Activated naive CD8-positive, alpha-beta T cell (primary cell): Measurements from ENCODE around the gene NAB1.

Experiments used
- H3K27ac Mint-ChIP-seq: one replicate; pipeline ENCODE4 v1.8.0; 2021; ENCODE audit warnings: mixed read lengths
- H3K27me3 Mint-ChIP-seq: one replicate; pipeline ENCODE4 v1.8.0; 2021; ENCODE audit warnings: mixed read lengths
- H3K36me3 Mint-ChIP-seq: one replicate; pipeline ENCODE4 v1.8.0; 2021; ENCODE audit warnings: mixed read lengths
- H3K4me1 Mint-ChIP-seq: one replicate; pipeline ENCODE4 v1.8.0; 2021; ENCODE audit warnings: low read depth, mixed read lengths
- H3K4me3 Mint-ChIP-seq: one replicate; pipeline ENCODE4 v1.8.0; 2021; ENCODE audit warnings: mild to moderate bottlenecking, mixed read lengths
- H3K9me3 Mint-ChIP-seq: one replicate; pipeline ENCODE4 v1.8.0; 2021; ENCODE audit warnings: low read depth, mixed read lengths

NAB1 gene

DNA sequence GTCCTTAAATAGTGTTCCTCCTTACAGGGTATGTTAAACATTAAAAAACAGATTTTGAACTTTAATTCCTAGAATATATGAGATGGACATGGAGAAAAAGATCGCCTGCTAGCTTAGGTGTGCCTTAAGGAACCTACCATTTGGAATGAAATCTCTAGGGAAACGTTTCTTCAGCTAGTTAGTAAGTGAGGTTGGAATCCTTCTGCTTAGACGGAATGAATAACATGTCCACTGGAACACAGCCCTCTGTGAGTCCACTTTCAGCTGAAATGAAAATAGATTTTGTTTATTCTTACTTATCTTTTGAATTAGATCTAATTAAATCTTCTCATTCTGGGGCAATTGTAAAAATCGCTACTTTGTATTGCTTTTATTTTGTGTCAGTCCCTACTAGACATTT is 28.4 kb downstream of the NAB1 start:
- Mint-ChIP-seq H3K9me3 (no peaks in the 10 kb centered on the region), H3K27me3 (no peaks in the 10 kb centered on the region), H3K27ac (peak overlapping the region; percentile 48), H3K36me3 (peaks cover 20% of the 10 kb centered on the region), H3K4me1 (peaks cover 64% of the 10 kb centered on the region), H3K4me3 (no peak overlapping the region)

DNA sequence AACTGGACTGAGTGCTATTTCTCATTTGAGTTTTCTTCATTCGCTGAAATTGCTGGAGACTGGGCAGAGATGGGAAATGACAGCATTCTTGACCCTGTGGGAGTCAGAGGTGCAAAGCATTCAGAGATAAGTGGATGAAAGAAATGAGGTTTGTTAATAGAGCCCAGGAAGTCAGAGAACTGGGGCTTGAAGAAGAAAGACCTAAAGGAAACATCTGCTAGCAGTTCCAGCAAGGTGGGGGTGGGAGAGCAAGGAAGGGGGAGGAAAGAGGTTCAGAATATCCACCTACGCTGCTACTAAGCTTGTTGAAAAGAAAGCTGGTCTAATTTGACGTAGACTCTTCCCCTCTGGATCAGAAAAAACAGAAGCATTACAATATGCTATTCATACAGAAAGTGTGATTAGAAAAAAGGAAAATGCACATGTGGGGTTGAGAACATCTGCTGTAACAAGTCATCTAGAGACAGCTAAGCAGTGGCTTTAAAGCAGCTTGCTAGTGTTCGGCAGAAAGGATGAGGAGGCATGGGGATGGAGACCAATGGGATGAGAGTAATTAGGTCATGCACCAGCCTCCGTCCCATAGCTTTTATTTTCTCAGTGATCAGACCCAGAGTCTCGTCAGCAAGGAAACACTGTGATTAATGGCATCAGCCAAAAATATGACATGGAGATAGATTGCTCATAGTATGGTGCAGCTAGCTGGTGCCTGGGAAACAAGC is 29.7 kb downstream of the NAB1 start:
- Mint-ChIP-seq H3K27me3 (no peaks in the 10 kb centered on the region), H3K36me3 (peaks cover 16% of the 10 kb centered on the region), H3K4me3 (peak overlapping the region; percentile 44), H3K27ac (peak overlapping the region; percentile 86), H3K4me1 (peaks cover 58% of the 10 kb centered on the region), H3K9me3 (no peaks in the 10 kb centered on the region)

DNA sequence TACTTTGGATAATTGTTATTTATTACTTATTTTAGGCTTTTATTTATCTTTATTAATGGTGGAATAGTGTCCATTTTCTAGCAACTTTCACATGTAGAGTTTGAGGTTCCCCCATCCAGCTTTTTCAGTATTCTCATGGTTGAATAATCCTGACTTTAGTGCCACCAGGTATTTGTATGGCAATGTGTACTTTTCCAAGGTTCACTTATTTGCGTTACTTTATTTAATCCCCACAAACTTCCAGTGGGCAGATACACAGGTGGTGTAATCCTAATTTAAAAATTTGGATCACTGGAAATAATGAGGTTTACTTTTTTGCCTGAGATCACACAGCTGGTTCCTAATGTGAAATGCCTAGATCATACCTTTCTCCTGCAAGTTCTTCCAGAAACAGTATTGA is 30.5 kb downstream of the NAB1 start:
- H3K4me3 Mint-ChIP-seq = no peak overlapping the region
- peaks cover 13% of the 10 kb centered on the region for H3K36me3 Mint-ChIP-seq
- H3K27ac Mint-ChIP-seq = peak overlapping the region; percentile 86
- H3K27me3 Mint-ChIP-seq = no peaks in the 10 kb centered on the region
- peaks cover 50% of the 10 kb centered on the region for H3K4me1 Mint-ChIP-seq
- H3K9me3 Mint-ChIP-seq = no peaks in the 10 kb centered on the region

DNA sequence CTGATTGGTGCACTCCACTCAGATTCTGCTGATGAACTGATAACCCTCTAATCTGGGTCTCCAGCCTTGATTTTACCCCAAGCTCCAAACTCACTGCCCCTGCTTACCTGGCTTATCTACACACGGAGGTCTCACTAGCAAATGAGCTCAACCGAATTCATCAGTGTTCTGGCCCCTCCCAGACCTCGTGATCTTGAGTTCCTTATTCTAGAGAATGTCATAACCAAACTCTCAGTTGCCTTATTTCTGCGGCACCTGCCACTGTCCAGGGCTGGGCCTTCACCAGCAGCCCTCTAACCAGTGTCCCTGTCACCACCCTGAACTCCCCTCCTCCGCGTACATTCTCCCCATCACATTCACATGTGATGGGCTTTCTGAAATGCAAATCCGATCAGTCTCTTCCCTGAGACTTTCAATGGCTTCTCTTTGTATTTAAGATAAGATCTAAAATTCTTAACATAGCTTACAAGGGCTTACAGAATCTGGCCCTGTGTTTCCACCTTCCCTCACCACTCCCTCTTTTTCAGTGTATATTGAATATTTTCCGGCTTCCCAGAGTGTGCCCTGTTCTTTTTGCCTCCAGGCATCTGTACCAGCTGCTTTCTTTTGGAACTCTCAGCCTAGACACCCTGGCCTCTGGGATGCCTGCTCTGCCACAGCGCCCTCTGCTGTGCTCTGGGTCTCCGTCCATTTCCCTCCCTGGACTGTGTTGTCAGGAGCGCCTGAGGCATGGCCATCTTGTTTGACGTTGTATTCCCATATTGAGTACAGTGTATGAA is 31.1 kb downstream of the NAB1 start:
- H3K4me3 Mint-ChIP-seq = no peak overlapping the region
- peaks cover 44% of the 10 kb centered on the region for H3K4me1 Mint-ChIP-seq
- no peaks in the 10 kb centered on the region for H3K9me3 Mint-ChIP-seq
- peak overlapping the region; percentile 86 for H3K27ac Mint-ChIP-seq
- H3K36me3 Mint-ChIP-seq = peaks cover 10% of the 10 kb centered on the region
- no peaks in the 10 kb centered on the region for H3K27me3 Mint-ChIP-seq

DNA sequence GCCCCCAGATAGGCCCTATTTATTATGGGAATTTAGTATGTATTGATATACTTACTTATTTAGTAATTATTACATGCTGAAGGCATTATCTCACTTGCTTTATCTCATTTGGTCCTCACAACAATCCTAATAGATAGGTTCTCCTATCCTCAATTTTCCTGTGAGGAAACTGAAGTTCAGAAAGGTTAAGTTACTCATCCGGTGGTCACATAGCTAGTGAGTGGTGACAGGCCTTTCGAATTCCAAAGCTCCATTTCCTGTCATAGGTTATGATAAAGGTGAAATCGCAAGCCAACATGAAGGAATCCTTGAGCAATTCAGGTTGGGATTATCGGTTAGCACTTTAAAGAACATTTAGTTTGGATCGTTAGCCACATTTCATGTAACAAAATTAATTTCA is 33.3 kb downstream of the NAB1 start:
- Mint-ChIP-seq H3K9me3 (no peaks in the 10 kb centered on the region), H3K36me3 (peaks cover 3% of the 10 kb centered on the region), H3K4me3 (no peak overlapping the region), H3K27ac (no peak overlapping the region), H3K4me1 (peaks cover 33% of the 10 kb centered on the region), H3K27me3 (no peaks in the 10 kb centered on the region)

DNA sequence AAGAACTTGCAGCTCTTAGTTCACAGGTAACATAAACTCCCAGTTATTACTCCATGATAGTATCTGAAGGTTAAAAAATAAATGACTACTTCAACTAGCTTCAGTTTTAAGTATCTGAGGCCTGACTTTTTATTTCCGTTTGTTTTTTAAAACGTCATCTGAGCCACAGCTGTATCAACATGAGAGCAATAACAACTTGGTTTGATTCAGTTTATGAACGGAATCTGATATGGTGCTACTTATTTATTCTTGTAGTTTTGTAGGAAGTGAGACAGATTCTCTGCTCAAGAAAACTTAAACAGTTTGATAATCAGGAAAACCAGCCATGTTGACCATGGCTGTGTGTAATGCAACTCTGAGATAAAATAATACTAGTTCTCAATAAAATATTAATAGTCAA is 34.9 kb downstream of the NAB1 start:
- Mint-ChIP-seq H3K27me3 (no peaks in the 10 kb centered on the region), H3K4me3 (no peak overlapping the region), H3K27ac (no peak overlapping the region), H3K9me3 (no peaks in the 10 kb centered on the region), H3K4me1 (peaks cover 19% of the 10 kb centered on the region), H3K36me3 (peaks cover 6% of the 10 kb centered on the region)

DNA sequence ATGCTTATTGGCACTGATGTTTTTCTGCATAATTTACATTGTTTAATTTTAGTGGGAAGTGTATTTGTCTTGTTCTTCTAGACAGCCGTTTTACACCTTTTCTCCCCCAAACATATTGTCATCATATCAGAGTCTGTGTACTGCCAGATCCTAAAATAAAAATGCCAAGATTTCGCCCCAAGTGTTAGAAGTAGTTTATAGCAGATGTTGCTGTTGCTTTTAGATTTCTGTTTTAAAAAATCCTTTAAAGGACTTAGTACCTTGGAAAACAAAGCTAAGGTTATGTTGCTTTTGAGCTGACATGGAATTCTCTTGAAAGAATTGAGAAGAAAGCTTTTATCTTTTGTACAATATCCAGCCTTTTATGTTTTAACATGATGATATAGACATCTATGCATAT is 36.0 kb downstream of the NAB1 start:
- Mint-ChIP-seq H3K27me3 (no peaks in the 10 kb centered on the region), H3K4me3 (no peak overlapping the region), H3K27ac (peak overlapping the region; percentile 46), H3K36me3 (peaks cover 8% of the 10 kb centered on the region), H3K9me3 (no peaks in the 10 kb centered on the region), H3K4me1 (peaks cover 9% of the 10 kb centered on the region)

DNA sequence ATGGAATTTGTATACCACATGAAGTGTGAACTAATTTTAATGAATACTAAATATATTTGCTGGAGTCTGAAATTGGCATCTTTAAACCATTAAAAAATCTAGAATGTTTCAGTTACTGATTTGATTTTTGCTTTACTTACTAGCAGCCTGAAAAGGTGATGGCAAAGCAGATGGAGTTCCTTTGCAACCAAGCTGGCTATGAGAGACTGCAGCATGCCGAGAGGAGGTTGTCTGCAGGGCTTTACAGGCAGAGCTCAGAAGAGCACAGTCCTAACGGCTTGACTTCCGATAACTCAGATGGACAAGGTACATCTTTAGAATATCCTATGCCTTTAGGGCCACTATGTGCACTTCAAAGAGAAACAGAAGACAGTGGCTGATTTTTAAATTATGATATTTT is 36.5 kb downstream of the NAB1 start:
- no peaks in the 10 kb centered on the region for H3K27me3 Mint-ChIP-seq
- no peak overlapping the region for H3K4me3 Mint-ChIP-seq
- H3K27ac Mint-ChIP-seq = no peak overlapping the region
- no peaks in the 10 kb centered on the region for H3K9me3 Mint-ChIP-seq
- H3K36me3 Mint-ChIP-seq = peaks cover 8% of the 10 kb centered on the region
- peaks cover 5% of the 10 kb centered on the region for H3K4me1 Mint-ChIP-seq

DNA sequence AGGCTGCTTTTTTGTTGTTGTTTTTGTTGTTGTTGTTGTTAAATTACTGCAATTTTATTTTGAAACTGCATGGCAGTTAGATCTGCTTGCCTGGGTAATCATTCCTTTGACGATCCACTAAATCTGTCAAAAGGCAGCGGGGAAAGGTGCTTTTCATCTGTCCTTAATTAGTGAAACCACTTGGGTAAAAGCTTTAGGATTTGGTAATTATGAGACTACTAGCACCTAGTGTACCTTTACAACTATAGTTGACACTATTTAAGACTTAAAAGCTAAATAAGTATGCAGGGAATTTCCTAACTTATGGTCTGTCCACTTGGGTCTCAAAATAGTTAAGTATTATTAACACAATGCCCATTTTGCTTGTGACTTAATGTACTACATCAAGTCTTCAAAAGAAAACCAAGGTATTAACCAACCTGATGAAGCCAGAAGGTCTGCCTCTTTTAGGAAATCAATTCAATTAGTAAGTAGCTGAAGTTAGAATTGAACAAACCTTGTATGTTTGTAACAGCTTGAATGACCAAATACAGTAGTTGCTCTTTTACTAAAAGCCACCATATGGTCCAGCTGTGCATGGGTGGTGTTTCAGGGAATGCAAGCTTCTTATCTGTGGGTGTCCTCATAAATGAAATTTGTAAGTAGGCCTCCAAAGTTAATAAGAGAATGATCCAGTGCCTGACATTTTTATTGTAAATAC is 44.8 kb downstream of the NAB1 start:
- Mint-ChIP-seq H3K4me3 (no peak overlapping the region), H3K9me3 (no peaks in the 10 kb centered on the region)

DNA sequence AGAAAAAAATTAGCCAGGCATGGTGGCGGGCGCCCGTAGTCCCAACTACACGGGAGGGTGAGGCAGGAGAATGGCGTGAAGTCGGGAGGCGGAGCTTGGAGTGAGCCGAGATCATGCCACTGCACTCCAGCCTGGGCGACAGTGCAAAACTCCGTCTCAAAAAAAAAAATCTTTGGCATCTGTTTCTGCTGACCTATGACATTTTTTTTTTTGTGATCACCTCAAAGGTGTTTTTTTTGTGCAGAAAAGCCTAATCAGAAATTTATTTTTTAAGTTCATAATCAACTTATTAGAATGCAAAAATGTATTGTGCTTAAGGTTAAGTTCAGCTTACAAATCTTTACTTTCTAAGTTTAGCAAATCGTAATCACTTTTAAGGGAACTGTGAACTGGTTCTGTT is 45.6 kb downstream of the NAB1 start:
- no peaks in the 10 kb centered on the region for H3K27me3 Mint-ChIP-seq
- peaks cover 16% of the 10 kb centered on the region for H3K4me1 Mint-ChIP-seq
- no peaks in the 10 kb centered on the region for H3K9me3 Mint-ChIP-seq
- H3K4me3 Mint-ChIP-seq = no peak overlapping the region
- peaks cover 9% of the 10 kb centered on the region for H3K36me3 Mint-ChIP-seq
- H3K27ac Mint-ChIP-seq = no peak overlapping the region

More for the DNA sequence above, 44.8 kb downstream of the NAB1 start:
- Mint-ChIP-seq H3K27ac (no peak overlapping the region), H3K27me3 (no peaks in the 10 kb centered on the region), H3K4me1 (peaks cover 16% of the 10 kb centered on the region), H3K36me3 (peaks cover 11% of the 10 kb centered on the region)

DNA sequence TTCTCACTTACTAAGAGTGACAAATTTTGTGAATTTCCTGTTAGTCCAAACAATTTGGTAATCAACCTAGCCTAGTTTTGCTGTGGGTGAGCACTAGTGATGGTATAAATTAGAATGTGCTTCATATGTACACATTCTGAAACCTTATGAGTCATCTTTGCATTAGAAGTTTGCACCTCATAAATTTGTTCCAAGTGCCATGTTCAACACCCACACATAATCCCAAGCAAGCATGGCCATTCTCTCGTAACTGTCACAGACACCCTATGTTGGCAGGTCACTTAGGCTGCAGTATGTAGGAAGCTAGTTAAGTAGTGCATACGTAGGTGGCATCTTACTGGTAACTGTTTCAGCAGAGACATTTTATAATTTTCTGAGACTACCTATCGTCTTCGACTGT is 46.9 kb downstream of the NAB1 start:
- Mint-ChIP-seq H3K36me3 (peaks cover 5% of the 10 kb centered on the region), H3K27ac (peak overlapping the region; percentile 76), H3K27me3 (no peaks in the 10 kb centered on the region), H3K9me3 (no peaks in the 10 kb centered on the region), H3K4me1 (peaks cover 16% of the 10 kb centered on the region), H3K4me3 (peak overlapping the region; percentile 4)

DNA sequence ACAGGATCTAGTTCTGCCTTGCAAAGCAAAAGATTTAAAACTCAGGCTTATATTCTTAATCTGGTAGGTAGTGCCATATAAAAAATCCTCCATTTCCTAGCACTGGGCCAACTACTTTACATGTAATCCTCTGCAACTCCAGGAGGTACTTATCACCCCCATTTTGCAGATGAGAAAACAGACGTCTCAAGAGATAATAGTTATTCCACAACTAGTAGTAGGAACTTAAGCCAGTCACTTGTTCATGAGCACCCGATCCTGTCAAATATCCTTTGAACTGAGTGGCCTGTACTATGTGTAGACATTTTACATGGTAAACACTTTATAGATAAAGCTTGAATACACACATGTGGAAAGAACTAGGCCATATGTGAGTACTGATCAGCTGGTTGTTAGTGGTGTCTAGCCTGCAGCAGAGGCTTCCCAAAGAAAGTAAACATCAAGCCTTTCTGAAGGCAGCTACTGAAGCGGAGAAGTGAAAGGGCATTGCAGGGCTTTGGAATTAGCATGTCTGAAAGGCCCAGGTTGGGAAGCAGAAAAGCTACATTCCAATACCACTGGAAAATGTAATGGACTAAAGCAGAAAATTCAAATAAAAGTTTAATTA is 48.0 kb downstream of the NAB1 start:
- Mint-ChIP-seq H3K4me1 (peaks cover 18% of the 10 kb centered on the region), H3K27me3 (no peaks in the 10 kb centered on the region), H3K36me3 (peaks cover 3% of the 10 kb centered on the region), H3K9me3 (no peaks in the 10 kb centered on the region), H3K4me3 (no peak overlapping the region), H3K27ac (no peak overlapping the region)

DNA sequence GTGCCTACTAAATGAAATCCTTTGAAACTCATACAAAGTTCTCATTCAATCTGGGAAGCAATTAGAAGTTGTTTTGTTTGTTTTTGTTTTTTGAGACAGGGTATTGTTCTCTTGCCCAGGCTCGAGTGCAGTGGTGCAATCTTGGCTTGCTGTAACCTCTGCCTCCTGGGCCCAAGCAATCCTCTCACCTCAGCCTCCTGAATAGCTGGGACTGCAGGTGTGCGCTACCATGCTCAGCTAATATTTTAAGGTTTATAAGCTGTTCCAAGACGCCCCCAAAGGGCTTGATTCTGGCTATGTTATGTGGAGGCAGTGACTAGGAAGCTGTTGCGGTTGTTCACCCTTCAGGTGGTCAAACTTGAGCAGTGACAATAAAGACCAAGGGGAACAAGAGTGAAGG is 48.5 kb downstream of the NAB1 start:
- Mint-ChIP-seq H3K4me1 (peaks cover 18% of the 10 kb centered on the region), H3K9me3 (no peaks in the 10 kb centered on the region), H3K4me3 (no peak overlapping the region), H3K27me3 (no peaks in the 10 kb centered on the region), H3K36me3 (peaks cover 3% of the 10 kb centered on the region), H3K27ac (no peak overlapping the region)

DNA sequence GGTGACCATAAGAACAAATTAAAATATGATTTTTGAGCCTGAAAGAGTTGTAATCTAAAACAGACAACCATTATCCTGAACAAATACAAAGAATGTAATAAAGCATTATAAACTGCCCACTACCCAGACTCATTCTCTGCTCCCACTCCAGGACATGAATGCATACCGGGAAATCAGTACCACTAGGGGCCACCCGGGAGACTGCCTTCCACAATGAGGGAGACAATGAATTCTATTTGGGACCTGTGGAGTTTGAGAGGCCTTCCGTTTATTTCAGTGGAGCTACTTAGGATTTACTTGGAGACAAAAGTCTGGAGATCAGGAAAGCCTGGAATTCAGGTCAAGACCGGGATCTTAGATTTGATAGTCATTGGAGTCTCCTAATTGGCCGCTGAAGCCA is 50.0 kb downstream of the NAB1 start:
- no peaks in the 10 kb centered on the region for H3K9me3 Mint-ChIP-seq
- no peak overlapping the region for H3K27ac Mint-ChIP-seq
- no peaks in the 10 kb centered on the region for H3K36me3 Mint-ChIP-seq
- H3K4me3 Mint-ChIP-seq = no peak overlapping the region
- H3K4me1 Mint-ChIP-seq = peaks cover 17% of the 10 kb centered on the region
- no peaks in the 10 kb centered on the region for H3K27me3 Mint-ChIP-seq

DNA sequence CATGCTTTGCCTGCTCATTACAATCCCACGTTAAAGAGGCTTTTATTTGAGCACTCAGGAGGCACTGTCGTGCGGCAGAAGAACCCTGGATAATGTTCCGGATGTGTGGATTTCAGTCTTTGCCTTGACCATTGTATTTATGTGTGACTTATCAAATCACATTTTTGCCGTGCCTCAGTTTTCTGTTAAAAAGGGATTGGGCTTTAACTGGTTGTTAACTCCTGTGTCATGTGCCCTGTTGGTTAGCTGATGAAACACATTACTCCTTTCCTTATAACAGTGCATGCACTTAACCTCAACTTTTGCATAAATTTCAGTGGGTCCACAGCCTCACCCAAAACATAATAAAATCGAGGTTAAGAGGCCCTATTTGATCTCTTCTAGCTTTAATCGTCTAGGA is 52.7 kb downstream of the NAB1 start:
- Mint-ChIP-seq H3K4me3 (no peak overlapping the region), H3K4me1 (peaks cover 3% of the 10 kb centered on the region), H3K36me3 (no peaks in the 10 kb centered on the region), H3K27me3 (no peaks in the 10 kb centered on the region), H3K27ac (no peak overlapping the region), H3K9me3 (no peaks in the 10 kb centered on the region)
